K562 (cell line): ENCODE results near the gene CEP295NL. TPM values are rescaled to one million over a fixed set of nuclear protein-coding genes. Genes with fewer than 3 reads are reported as not detected.

ENCODE experiments used
- CEBPG ChIP-seq, 3 experiments: fragments of 200-800 bp in 1 of 3; sonication (Bioruptor generic) in 1 of 3; sonication (generic) in 1 of 3; formaldehyde crosslinking in 1 of 3; IDR thresholded peaks in 2 of 3; conservative IDR thresholded peaks in 1 of 3; 2 replicates each; pipeline versions ENCODE4 v1.6.1 to v1.8.0; 2016 to 2022; ENCODE audit warnings: missing compliant biosample characterization in 2 of 3, missing genetic modification characterization in 2 of 3, mild to moderate bottlenecking in 1 of 3, missing genetic modification reagents in 1 of 3
- DIDO1 ChIP-seq: fragments of 450-650 bp; IDR thresholded peaks from 2 replicates; pipeline ENCODE4 v1.6.1; 2016; ENCODE audit warnings: low read depth, missing biosample characterization, missing genetic modification characterization
- ELK3 ChIP-seq: fragments of 450-650 bp; formaldehyde crosslinking; IDR thresholded peaks from 2 replicates; pipeline ENCODE4 v1.4.0; 2020; ENCODE audit warnings: mild to moderate bottlenecking
- EP300 ChIP-seq: IDR thresholded peaks from 2 replicates; pipeline ENCODE4 v1.6.1; 2012; ENCODE audit warnings: low read length, improper control_type of control experiment
- GTF3C2 ChIP-seq: IDR thresholded peaks from 3 replicates; pipeline ENCODE4 v1.6.1; 2011; ENCODE audit warnings: borderline replicate concordance, mild to moderate bottlenecking, moderate library complexity; ENCODE audit not compliant: insufficient read length; ENCODE audit errors: extremely low read depth
- HSF4 ChIP-seq: fragments of 250-450 bp; sonication (Bioruptor Pico); IDR thresholded peaks from 2 replicates; pipeline ENCODE4 v2.1.2; 2022; ENCODE audit warnings: mild to moderate bottlenecking, moderate library complexity, borderline replicate concordance
- KAT2B ChIP-seq: IDR thresholded peaks from one replicate; pipeline ENCODE4 v1.6.1; 2012; ENCODE audit warnings: low read depth, mild to moderate bottlenecking, control low read depth, inconsistent platforms, low read length, moderate library complexity
- LCOR ChIP-seq: sonication (generic); formaldehyde crosslinking; IDR thresholded peaks from 2 replicates; pipeline ENCODE4 v1.8.0; 2022; ENCODE audit warnings: mild to moderate bottlenecking, missing genetic modification reagents
- NR1H2 ChIP-seq: sonication (generic); formaldehyde crosslinking; IDR thresholded peaks from 2 replicates; pipeline ENCODE4 v1.4.0; 2020; ENCODE audit warnings: mild to moderate bottlenecking, missing genetic modification reagents
- RBM39 ChIP-seq: fragments of 200-400 bp; formaldehyde crosslinking; optimal IDR thresholded peaks from 2 replicates; pipeline ENCODE3; 2018; ENCODE audit warnings: low read depth, low read length
- RHOXF2B ChIP-seq: fragments of 250-450 bp; sonication (Bioruptor Pico); conservative IDR thresholded peaks from 2 replicates; pipeline ENCODE4 v1.5.1; 2021
- SMC3 ChIP-seq: conservative IDR thresholded peaks from 2 replicates; pipeline ENCODE4 v1.6.1; 2011; ENCODE audit warnings: low read depth, low read length, improper control_type of control experiment; ENCODE audit not compliant: insufficient read depth
- TAF15 ChIP-seq: fragments of 200-400 bp; formaldehyde crosslinking; IDR thresholded peaks from 2 replicates; pipeline ENCODE4 v1.6.1; 2017; ENCODE audit warnings: mild to moderate bottlenecking, low read depth, low read length, moderate library complexity
- ZBED1 ChIP-seq: IDR thresholded peaks from 2 replicates; pipeline ENCODE4 v1.6.1; 2014
- ZBTB11 ChIP-seq, 3 experiments: fragments of 200-800 bp in 1 of 3; fragments of 250-450 bp in 1 of 3; fragments of 450-650 bp in 1 of 3; sonication (Bioruptor Pico) in 1 of 3; sonication (Bioruptor generic) in 1 of 3; formaldehyde crosslinking in 1 of 3; IDR thresholded peaks; 2 replicates each; pipeline versions ENCODE4 v1.6.1 to v1.8.0; 2016 to 2022; ENCODE audit warnings: mild to moderate bottlenecking in 2 of 3, missing genetic modification characterization in 2 of 3, missing compliant biosample characterization in 1 of 3, moderate library complexity in 1 of 3
- ZNF121 ChIP-seq: sonication (generic); formaldehyde crosslinking; conservative IDR thresholded peaks from 2 replicates; pipeline ENCODE4 v1.8.0; 2022; ENCODE audit warnings: missing genetic modification reagents
- ZNF232 ChIP-seq: sonication (generic); formaldehyde crosslinking; IDR thresholded peaks from 2 replicates; pipeline ENCODE4 v1.8.0; 2022; ENCODE audit warnings: mild to moderate bottlenecking, missing genetic modification reagents
- ZNF274 ChIP-seq: IDR thresholded peaks from 2 replicates; pipeline ENCODE4 v1.6.1; 2011; ENCODE audit warnings: low read depth, mild to moderate bottlenecking, low read length, moderate library complexity, borderline replicate concordance
- ZNF436 ChIP-seq: fragments of 250-450, 450-650 bp; sonication (Bioruptor Pico); formaldehyde crosslinking; IDR thresholded peaks from 2 replicates; pipeline ENCODE4 v1.7.0; 2020; ENCODE audit warnings: mild to moderate bottlenecking
- polyA plus RNA-seq, 8 experiments: library from polyadenylated mRNA; depleted of rRNA in 4 of 8; stranded (reverse) in 5 of 8; unstranded in 3 of 8; fragments of >200 nt; fragmentation: Nextera tagmentation in 2 of 8; fragmentation: Illumina TruSeq in 1 of 8; extraction: Ambion mirVana in 2 of 8; extraction: Trizol in 1 of 8; gene quantifications; 2 replicates each; pipeline versions ENCODE4 v1.2.1 to v1.2.3, GENCODE V29; 2011 to 2014; ENCODE audit warnings: inconsistent platforms in 1 of 8, missing spikeins in 1 of 8
- total RNA-seq, 7 experiments: library from RNA; depleted of rRNA in 6 of 7; stranded (reverse); fragments of >200 nt in 6 of 7; fragmentation: Illumina TruSeq in 2 of 7; extraction: Trizol in 2 of 7; gene quantifications; 2 replicates each; pipeline versions ENCODE4 v1.2.1 to v1.2.3, GENCODE V29; 2011 to 2021; ENCODE audit warnings: low replicate concordance in 1 of 7

Gene CEP295NL
- total and polyA plus RNA-seq, 9 of the 15 experiments (the other 6 are each of a cell fraction or from before 2014, with no cell fraction given) = not detected

- no peak for TF ChIP-seq ZNF121
- no peak for TF ChIP-seq ZNF232
- TF ChIP-seq DIDO1 (tag) = no peak; the same call in 1 of the 2 replicates
- TF ChIP-seq CEBPG (CRISPR knock-in tag; IDR thresholded peaks at IDR 0.05) = peak; percentile 63; the same call in 1 of the 2 replicates
- peak; percentile 65 to 69 for TF ChIP-seq CEBPG (tag; conservative IDR thresholded peaks at IDR 0.05 in 1 of 2, IDR thresholded peaks at IDR 0.05 in 1 of 2)
- peak; percentile 20; the same call in 1 of the 2 replicates for TF ChIP-seq EP300
- TF ChIP-seq KAT2B = no peak
- no peak for TF ChIP-seq ZBTB11 (CRISPR knock-in tag; IDR thresholded peaks at IDR 0.05)
- TF ChIP-seq RBM39 = no peak
- no peak for TF ChIP-seq ZBED1
- no peak for TF ChIP-seq HSF4 (CRISPR knock-in tag)
- no peak for TF ChIP-seq ELK3 (CRISPR knock-in tag)
- no peak for TF ChIP-seq RHOXF2B (CRISPR knock-in tag)
- TF ChIP-seq LCOR (CRISPR knock-in tag) = no peak
- no peak for TF ChIP-seq SMC3
- no peak for TF ChIP-seq ZNF274
- no peak for TF ChIP-seq NR1H2
- no peak for TF ChIP-seq GTF3C2
- no peak for TF ChIP-seq TAF15
- TF ChIP-seq ZNF436 (CRISPR knock-in tag) = no peak
Measured at GRCh38 chr17:78862073-78863023, 40.7 kb downstream of the CEP295NL start (continued).
